Posterior vena cava (tissue), 2 donors: ENCODE data around the gene NDUFV3. TPM values are rescaled to one million over a fixed set of nuclear protein-coding genes. Genes with fewer than 3 reads are reported as not detected.
A peak's percentile ranks its signal among the peaks of the same experiment; 100 is the strongest.
"Not testable (repeated sequence)": the region's sequence is repeated elsewhere in the genome, so short reads cannot be mapped to it uniquely, and the experiment has no call there.

ENCODE experiments used
- DNase-seq: peaks from one replicate; pipeline ENCODE4 v3.0.0-alpha.2; 2020; ENCODE audit warnings: low spot score
- intact Hi-C, 2 donors: fragments of 100-400 bp; cut with DNase I; formaldehyde crosslinking; loops; one replicate each; pipeline versions ENCODE4 v1.14.1 to v1.14.2; 2022 to 2023
- total RNA-seq, 2 donors: library from RNA; stranded (reverse); fragmentation: NEBNext Ultra II Directional; extraction: Animal tissue kit (Norgen Biotek cat#: 25700); gene quantifications; one replicate each; pipeline ENCODE4 v1.2.1, GENCODE V29; 2021
- donor health status: DM: yes; HTN: yes; CAD: no.
- donor health status: DM: yes; HTN: yes; CAD: no.

NDUFV3 gene
- total RNA-seq, 2 donors from 2014 or later = 26.1 to 39.0 TPM

DNA sequence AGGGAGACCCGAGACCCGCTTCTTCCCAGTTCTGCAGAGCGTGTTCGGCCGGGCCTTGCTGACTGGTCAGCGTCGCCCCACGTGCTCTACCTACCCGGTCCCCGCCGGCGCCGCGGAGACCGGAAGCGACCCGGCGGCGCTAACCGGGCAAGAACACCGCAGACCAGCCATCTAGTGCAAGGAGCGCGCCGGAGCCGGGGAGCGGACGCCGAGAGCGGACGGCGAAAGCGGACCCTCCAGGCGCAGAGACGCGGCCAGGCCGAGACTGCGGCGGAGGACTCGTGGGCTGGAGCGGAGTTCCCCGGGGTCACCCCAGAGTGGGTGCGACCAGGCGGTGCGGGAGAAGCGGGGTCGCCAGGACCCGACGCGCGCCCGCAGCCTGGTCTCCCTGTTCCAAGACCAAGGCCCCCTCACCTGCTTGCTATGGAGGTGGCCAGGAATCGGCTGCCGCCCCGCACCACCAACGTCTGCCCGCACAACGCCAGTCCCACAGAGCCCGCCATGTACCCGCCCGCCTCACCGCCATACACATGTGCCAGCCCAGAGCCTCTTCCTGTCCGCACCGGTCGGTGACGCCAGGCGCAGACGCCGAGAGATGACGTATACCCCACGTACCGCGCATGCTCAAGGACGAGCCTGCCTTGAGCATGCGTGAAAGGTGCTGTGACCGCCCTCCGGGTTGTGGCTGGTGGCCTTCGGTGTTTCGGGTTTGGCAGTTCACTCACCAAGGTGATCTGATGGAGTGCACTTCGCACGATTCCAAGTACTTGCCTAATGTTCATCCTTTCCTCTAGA, 13.9 kb upstream of the NDUFV3 start, which contains the start of gene WDR4:
Gene WDR4 (minus strand): TSS at position 547 of the 795 bp plus-strand sequence. CDS start 44 bp downstream, at position 503.
- intact Hi-C loops = no loop called here

DNA sequence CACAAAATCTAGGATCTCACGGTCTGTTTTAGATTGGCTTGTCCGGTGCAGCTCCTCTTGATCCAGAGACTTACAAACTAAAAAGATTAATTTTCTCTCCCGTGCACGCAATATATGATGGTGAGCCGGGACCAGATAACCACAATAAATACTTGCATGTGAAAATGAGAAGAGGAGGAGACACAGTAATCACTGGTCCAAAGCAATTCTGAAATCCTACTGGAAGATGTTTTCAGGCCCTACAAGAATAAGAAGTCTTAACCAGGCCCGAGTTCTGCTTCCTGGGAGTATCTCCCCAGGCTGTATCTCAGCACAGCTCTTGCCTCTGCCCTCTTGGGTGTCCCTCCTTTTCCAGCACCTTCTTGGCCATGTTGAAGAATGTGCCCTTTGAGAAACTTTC, 12.8 kb upstream of the NDUFV3 start:
- intact Hi-C loops = no loop called here
- DNase-seq = no peak

More for the DNA sequence above, 13.9 kb upstream of the NDUFV3 start, which contains the start of gene WDR4:
- peak; percentile 99 for DNase-seq

DNA sequence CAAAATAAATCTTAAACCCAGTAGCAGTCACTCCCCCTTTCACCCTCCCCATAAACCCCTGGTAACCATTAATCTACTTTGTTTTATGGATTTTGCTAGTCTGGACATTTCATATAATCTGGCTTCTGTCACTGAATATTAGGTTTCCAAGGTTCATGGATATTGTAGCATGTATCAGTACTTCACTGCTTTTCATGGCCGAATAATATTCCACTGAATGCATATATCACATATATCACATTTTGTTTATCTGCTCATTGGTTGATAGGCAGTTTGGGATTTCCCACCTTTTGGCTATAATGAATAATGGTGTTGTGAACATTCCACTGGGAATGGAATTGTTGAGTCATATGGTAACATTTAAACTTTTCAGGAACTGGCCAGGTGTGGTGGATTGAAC, 9.2 kb upstream of the NDUFV3 start:
- intact Hi-C loops = no loop called here
- no peak for DNase-seq

DNA sequence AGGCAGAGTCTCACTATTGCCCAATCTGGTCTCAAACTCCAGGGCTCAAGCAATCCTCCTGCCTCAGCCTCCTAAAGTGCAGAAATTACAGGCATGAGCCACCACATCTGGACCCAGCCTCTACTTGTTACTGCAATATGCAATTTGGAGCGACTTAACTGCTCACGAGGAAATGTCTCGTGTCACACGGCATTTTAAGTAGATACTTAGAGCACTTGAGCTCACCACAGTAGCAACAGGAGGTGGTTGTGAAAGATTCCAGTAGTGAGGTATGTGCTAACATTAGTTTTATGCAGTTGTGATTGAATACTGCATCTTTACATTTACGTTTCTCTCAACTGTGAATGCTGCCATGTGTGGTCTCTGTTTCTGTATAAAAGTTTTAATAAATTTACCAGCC, 5.8 kb upstream of the NDUFV3 start:
- no peak for DNase-seq
- intact Hi-C loops = loop anchor here in 1 of 2 donors (5.0 kb wide), 1 partner anchor 1090 kb away; no protein-coding TSS in a partner anchor

DNA sequence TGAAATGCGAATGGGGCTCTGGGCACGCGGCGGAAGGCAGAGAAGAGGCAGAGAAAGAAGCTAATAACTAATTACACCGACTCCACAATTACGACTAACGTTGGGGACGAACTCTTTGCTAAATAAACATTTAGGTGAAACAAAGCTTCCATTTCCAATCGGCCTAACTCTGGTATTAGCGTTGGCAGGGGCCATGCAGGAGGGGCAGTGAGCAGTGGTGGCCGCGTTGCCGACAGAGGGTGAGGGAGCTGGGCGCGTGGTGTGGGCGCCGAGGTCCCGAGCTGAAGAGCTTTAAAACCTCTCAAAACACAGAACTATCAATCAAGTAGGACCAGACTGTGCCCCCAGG, 553 bp upstream of the NDUFV3 start:
- intact Hi-C loops = no loop called here
- DNase-seq = no peak

DNA sequence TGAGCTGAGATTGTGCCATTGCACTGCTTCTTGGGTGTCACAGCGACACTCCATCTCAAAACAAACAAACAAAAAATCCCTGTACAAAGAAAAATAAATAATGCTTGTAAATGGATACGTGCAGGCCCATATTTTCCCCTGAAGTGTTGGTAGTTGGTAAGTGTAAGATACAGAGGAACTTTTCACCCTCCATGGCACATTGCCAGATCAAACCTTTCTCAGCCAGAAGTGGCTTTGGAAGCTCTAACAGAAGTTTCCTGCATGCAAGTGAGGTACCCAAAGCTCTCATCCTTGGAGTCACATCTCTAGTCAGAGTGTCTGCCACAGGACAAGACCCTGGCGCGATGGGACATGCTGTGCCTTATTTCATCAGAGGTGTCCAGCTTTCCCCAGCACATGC, 7.3 kb downstream of the NDUFV3 start:
- DNase-seq = no peak
- intact Hi-C loops = no loop called here

DNA sequence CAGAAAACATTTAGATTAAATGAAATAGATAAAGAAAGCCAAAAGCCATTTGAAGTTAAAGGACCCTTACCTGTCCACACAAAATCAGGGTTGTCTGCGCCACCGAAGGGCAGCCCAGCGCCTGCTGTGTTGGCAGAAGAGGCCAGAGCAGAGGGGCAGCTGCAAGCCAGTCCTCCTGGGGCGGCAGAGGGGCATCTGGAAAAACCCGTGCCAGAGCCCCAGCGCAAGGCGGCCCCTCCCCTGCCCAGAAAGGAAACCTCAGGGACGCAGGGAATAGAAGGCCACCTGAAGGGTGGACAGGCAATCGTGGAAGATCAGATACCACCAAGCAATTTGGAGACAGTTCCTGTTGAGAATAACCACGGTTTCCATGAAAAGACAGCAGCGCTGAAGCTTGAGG, 10.7 kb downstream of the NDUFV3 start:
- no peak for DNase-seq
- intact Hi-C loops = no loop called here

DNA sequence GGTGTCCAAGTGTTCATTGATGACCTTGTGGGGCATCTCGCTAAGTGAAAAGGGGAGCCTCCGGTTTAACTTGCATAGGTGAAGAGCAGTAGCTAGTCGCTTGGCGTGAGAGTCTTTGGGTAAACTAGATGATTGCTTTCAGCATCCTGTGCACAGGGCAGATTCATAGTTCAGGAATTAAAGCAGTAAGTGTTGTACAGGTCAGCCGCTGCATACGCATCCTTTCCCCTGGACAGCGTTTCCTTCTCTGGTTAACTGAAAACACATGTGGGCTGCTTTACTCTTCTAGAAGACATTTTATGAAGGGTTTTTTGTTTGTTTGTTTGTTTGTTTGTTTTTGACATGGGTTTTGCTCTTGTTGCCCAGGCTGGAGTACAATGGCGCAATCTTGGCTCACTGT, 12.1 kb downstream of the NDUFV3 start:
- no peak for DNase-seq
- intact Hi-C loops = no loop called here

DNA sequence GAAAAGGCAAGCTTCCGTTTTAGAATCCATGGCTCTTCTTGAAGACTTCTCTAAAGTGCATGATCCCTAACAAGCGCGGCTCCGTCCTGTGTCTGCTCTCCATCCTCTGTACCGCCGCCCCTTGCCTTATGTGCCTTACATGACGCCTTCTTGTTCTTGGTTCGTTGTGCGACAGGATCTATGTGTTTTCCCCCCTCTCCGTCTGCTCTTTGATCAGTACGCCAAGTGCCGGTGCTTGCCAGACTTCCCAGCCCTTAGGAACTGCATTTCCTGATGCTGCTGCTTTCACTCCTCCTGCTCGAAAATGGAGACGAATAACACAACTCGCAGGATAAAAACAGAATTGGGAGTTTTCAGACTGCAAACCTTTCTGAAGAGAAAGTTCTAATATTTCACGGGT, 13.1 kb downstream of the NDUFV3 start:
- no peak for DNase-seq
- intact Hi-C loops = no loop called here

DNA sequence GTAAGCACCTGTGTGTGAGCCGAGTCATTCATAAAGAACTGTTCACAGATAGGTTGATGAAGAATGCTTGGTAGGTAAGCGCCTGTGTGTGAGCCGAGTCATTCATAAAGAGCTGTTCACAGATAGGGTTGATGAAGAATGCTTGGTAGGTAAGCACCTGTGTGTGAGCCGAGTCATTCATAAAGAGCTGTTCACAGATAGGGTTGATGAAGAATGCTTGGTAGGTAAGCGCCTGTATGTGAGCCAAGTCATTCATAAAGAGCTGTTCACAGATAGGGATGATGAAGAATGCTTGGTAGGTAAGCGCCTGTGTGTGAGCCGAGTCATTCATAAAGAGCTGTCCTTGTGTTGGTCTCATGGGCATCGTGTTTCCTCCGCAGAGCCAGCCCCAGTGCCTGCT, 15.4 kb downstream of the NDUFV3 start:
- intact Hi-C loops, DNase-seq: not testable (repeated sequence)

DNA sequence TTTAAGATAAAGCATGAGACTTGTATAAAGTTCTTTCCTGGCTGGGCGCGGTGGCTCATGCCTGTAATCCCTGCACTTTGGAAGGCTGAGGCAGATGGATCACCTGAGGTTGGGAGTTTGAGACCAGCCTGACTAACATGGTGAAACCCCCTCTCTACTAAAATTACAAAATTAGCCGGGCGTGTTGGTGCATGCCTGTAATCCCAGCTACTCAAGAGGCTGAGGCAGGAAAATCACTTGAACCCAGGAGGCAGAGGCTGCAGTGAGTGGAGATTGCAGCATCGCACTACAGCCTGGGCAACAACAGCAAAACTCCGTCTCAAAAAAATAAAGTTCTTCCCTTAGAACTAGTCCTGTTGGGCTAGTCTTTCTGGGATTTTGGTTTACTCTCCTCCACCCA, 18.8 kb downstream of the NDUFV3 start:
- DNase-seq, intact Hi-C loops: not testable (repeated sequence)

DNA sequence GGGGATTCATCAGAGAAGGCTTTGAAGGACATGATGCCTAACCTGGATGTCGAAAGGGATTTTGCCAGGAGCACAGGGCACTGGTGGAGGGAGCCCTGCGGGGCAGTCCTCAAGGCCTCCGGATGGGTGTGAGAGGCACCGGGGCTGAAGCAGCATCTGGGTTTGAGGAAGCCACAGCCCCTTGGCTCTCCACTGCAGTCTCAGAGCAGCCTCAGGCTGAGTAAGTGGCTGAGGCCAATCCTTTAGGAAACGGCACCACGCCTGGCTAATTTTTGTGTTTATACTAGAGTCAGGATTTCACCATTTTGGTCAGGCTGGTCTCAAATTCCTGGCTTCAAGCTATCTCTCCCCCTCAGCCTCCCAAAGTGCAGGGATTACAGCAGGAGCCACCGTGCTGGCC, 20.4 kb downstream of the NDUFV3 start:
- intact Hi-C loops = no loop called here
- DNase-seq = no peak

DNA sequence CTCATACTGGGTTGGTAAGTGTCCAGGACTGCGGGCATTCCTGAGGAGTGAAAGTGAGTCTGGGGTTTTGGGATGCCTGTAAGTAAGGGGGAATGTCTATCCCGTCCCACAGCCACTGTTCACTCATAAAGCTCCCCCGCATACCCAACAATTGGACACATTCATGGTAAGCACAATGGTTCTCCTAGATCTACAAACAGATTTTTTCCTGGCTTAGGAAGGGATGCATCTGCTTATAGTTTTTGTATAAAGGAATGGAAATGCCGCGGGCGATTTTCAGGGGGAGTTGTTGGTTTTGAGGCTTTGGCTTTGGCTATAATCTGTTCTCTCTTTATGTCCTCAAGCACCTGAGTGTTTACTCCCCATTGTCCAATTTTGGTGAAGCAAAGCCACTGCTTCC, 25.2 kb downstream of the NDUFV3 start:
- intact Hi-C loops = no loop called here
- DNase-seq = no peak

DNA sequence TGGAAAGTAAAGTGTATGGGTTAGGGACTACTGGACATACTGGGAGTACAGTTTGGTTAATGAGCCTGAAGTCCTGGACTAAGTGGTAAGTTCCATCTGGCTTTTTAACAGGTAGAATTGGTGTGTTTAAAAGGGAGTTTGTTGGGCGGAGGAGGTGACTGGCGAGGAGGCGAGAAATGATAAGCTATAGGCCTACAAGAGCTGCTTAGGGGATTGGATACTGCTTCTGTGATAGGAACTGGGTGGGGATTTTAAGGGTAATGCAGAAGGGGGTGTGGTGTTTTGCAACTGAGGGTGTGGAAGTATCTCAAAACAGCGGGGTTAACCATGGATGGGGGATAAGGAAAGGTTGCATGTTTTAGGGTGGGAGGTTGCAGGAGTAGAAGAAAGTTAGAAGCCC, 28.8 kb downstream of the NDUFV3 start:
- intact Hi-C loops = no loop called here
- DNase-seq = no peak

DNA sequence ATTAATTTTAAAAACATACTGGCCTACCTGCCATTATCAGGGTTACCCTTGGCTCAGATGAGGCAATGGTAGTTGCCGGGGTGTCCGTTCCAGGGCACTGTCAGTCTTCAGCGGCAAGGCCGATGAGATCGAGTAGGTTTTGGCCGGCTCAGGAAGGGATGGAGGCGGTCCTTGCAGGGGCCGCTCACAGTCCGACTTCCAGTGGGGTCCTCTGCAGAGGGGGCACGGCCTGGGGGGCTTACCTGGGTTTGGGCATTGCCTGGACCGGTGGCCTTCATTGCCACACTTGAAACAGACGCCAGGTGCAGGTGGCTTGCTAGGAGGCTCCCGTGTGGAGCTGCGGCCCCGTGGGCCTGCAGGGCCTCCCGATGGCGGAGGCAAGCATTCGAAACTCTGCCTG, 29.8 kb downstream of the NDUFV3 start:
- intact Hi-C loops = no loop called here
- DNase-seq = no peak

DNA sequence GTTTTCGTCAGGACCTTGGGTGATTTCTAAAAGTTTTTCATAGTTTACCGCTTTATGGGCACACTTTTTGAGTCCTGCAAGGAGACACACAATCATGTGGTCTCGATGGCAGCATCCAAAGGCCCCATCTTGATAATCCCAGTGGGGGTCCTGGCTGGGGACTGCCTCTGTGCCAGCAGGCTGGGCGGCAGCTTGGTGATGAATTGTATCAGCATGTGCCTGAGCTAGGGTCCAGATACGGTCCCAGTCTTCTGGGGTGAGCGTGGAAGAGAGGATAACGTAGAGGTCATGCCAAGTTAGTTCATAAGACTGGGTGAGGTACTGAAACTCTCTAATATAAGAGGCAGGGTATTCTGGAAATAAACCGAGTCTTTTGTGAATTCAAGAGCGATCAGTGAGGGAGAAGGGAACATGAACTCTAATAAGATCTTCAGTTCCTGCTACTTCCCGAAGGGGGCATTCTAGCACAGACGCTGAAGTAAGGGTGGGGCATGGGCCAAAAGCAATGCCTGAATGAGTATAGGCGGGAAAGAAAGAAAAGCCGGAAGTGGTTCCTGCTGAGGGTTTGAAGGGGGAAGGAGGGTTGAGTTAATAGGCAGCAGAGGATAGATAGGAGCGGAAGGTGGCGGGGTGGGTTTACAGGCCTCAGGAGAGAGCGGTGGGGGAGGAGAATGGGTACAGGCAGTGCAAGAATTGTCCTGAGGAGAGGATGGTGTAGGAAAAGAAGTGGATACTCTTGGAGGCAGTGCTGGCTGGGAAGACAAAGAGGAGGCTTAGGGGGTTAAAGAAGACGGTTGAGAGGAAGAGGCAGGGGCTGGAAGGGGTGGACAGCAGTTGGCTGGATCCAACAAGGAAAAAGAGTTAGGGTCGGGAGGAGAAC, 30.7 kb downstream of the NDUFV3 start:
- intact Hi-C loops = no loop called here
- DNase-seq = no peak

DNA sequence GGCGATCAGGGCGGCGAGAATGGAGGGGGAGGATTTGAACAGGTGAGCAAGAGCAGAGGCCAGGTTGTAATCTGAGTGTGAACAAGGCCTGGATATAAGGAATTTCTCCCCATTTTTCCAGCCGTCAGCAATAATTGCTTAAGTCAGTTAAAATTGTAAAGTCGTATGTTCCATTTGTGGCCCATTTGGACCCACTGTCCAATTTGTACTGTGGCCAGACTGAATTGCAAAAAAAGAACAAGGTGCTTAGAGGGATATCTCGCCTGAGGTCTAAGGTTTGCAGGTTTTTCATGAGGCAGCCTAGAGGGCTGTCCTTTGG, 31.3 kb downstream of the NDUFV3 start:
- intact Hi-C loops = no loop called here
- no peak for DNase-seq

DNA sequence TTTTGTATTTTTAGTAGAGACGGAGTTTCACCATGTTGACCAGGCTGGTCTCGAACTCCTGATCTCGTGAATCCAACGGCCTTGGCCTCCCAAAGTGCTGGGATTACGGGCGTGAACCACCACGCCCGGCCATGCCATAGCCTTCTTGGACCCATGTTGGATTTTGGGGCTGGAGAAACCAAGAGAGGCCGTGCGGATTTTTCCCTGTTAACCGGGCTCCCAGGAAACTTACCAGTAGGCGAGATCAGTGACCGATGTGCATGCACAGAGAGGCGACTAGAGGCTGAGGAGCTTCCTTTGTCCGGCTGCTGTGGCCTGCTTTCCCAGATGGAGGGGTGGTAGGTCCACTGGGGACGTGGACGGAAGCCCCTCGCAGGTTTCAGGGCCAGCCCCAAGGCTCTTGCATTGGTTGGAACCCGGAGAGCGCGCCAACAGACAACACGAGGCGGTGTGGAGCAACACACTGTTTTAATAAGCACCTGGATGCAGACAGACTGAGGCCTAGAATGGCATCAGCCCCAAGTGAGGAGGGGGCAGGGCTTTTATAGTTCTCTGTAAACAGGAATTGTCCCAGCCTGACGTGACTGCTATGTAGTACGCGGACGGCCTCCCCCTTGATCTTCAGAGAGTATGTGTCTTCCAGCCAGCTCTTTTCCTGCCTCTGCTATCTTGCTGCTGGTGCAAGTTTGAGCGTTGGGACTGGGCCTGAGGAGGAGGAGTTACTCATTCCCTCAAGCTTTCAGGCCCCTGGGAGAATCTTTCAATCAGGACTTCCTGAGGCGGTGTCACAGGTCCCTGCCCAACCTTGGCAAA, 32.2 kb downstream of the NDUFV3 start, which contains the start of gene ERVH48-1:
Gene ERVH48-1 (minus strand): TSS at position 517 of the 813 bp plus-strand sequence. CDS start 6,624 bp downstream, outside the sequence.
- intact Hi-C loops = no loop called here

DNA sequence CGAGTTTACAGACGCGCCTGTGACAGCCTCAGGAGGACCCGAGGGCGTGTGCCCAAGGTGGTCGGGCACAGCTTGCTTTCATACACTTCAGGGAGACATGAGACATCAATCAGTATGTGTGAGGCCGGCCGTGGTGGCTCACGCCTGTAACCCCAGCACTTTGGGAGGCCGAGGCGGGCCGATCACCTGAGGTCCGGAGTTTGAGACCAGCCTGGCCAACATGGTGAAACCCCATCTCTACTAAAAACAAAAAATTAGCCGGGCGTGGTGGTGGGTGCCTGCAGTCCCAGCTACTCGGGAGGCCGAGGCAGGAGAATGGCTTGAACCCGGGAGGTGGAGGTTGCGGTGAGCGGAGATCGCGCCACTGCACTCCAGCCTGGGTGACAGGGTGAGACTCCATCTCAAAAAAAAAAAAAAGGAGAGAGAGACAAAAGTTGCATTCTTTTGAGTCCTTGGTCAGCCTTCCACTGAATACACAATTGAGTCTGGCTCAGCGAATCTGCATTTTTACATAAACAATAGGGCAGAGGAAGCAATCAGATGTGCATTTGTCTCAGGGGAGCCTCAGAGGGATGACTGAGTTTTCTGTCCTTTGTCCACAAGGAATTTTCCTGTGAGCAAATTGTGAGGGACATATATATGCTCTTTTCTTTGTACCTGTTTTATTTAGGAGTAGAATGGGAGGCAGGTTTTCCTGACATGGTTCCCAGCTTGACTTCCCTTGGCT, 34.5 kb downstream of the NDUFV3 start:
- intact Hi-C loops = not testable (repeated sequence)

More for the DNA sequence above, 32.2 kb downstream of the NDUFV3 start, which contains the start of gene ERVH48-1:
- DNase-seq = peak; percentile 56

More for the DNA sequence above, 34.5 kb downstream of the NDUFV3 start:
- peak; percentile 72 for DNase-seq
